Fibroblast of pulmonary artery (primary cell): Measurements from ENCODE around the gene COL13A1.

Source experiments
- DNase-seq: peaks from one replicate; pipeline ENCODE4 v3.0.0-alpha.2; 2010; ENCODE audit warnings: low read depth
- H3K4me3 ChIP-seq: replicated peaks from 2 replicates; pipeline ENCODE4 v1.5.1; 2011; ENCODE audit warnings: low read depth, mild to moderate bottlenecking, control low read depth, low read length, moderate library complexity
- CTCF ChIP-seq: IDR thresholded peaks from 2 replicates; pipeline ENCODE4 v1.5.1; 2011; ENCODE audit warnings: mild to moderate bottlenecking, control low read depth, low read length, inconsistent platforms; ENCODE audit errors: missing control alignments

The COL13A1 gene

GRCh38 chr10:70007116-70007820 lies 205.6 kb downstream of the COL13A1 start:
- TF ChIP-seq CTCF = no peak
- H3K4me3 ChIP-seq = no peak overlapping the region
- DNase-seq = peak; percentile 44
